Trophoblast cell (in vitro differentiated cells and primary cell): ENCODE measurements around the gene GSTA5.

Experiments
- DNase-seq, 2 donors: peaks; one replicate each; pipeline ENCODE4 v3.0.0-alpha.2; 2016
- H2AFZ ChIP-seq: 2 replicates; pipeline ENCODE4 v1.6.1; 2013; ENCODE audit warnings: low read length, moderate library complexity, mild to moderate bottlenecking; ENCODE audit not compliant: insufficient read depth, poor library complexity
- H2AK5ac ChIP-seq: 2 replicates; pipeline ENCODE4 v1.6.1; 2013; ENCODE audit warnings: mild to moderate bottlenecking, low read length
- H2BK120ac ChIP-seq: 2 replicates; pipeline ENCODE4 v1.6.1; 2013; ENCODE audit warnings: low read length, mild to moderate bottlenecking, moderate library complexity; ENCODE audit not compliant: insufficient read depth, poor library complexity
- H2BK12ac ChIP-seq: 2 replicates; pipeline ENCODE4 v1.6.1; 2013; ENCODE audit warnings: mild to moderate bottlenecking, low read length, moderate library complexity
- H2BK5ac ChIP-seq: 2 replicates; pipeline ENCODE4 v1.6.1; 2013; ENCODE audit warnings: low read length, low read depth, moderate library complexity, mild to moderate bottlenecking; ENCODE audit not compliant: poor library complexity
- H3K14ac ChIP-seq: 2 replicates; pipeline ENCODE4 v1.6.1; 2013; ENCODE audit warnings: mild to moderate bottlenecking, low read length
- H3K18ac ChIP-seq: 2 replicates; pipeline ENCODE4 v1.6.1; 2013; ENCODE audit warnings: mild to moderate bottlenecking, low read length
- H3K23ac ChIP-seq: 2 replicates; pipeline ENCODE4 v1.6.1; 2013; ENCODE audit warnings: low read length
- H3K27ac ChIP-seq: 2 replicates; pipeline ENCODE4 v1.5.1; 2013; ENCODE audit warnings: low read depth, mild to moderate bottlenecking, inconsistent platforms, low read length, moderate library complexity
- H3K27me3 ChIP-seq: 2 replicates; pipeline ENCODE4 v1.6.1; 2013; ENCODE audit warnings: inconsistent platforms, mild to moderate bottlenecking, low read length, moderate library complexity; ENCODE audit not compliant: insufficient read depth
- H3K36me3 ChIP-seq, 2 experiments: 1 replicate in 1 of 2; 2 replicates in 1 of 2; pipeline ENCODE4 v1.6.1; 2013; ENCODE audit warnings: low read length in 2 of 2, mild to moderate bottlenecking in 2 of 2, moderate library complexity in 1 of 2; ENCODE audit not compliant: insufficient read depth in 2 of 2, control insufficient read depth in 1 of 2
- H3K4ac ChIP-seq: 2 replicates; pipeline ENCODE4 v1.6.1; 2013; ENCODE audit warnings: low read depth, mild to moderate bottlenecking, low read length, moderate library complexity
- H3K4me1 ChIP-seq, 2 experiments: 1 replicate in 1 of 2; 2 replicates in 1 of 2; pipeline ENCODE4 v1.6.1; 2013; ENCODE audit warnings: low read length in 2 of 2, mild to moderate bottlenecking in 2 of 2, moderate library complexity in 1 of 2; ENCODE audit not compliant: insufficient read depth in 2 of 2, control insufficient read depth in 1 of 2
- H3K4me2 ChIP-seq: 2 replicates; pipeline ENCODE4 v1.6.1; 2013; ENCODE audit warnings: inconsistent platforms, mild to moderate bottlenecking, low read length, moderate library complexity
- H3K4me3 ChIP-seq: 2 replicates; pipeline ENCODE4 v1.5.1; 2013; ENCODE audit warnings: mild to moderate bottlenecking, low read depth, low read length, inconsistent platforms
- H3K79me1 ChIP-seq: one replicate; pipeline ENCODE4 v1.6.1; 2013; ENCODE audit warnings: low read length
- H3K79me2 ChIP-seq: 2 replicates; pipeline ENCODE4 v1.6.1; 2013; ENCODE audit warnings: low read length, mild to moderate bottlenecking; ENCODE audit not compliant: control insufficient read depth, insufficient read depth, poor library complexity
- H3K9ac ChIP-seq: 2 replicates; pipeline ENCODE4 v1.6.1; 2013; ENCODE audit warnings: mild to moderate bottlenecking, low read length
- H3K9me3 ChIP-seq: 2 replicates; pipeline ENCODE4 v1.6.1; 2013; ENCODE audit warnings: low read depth, mild to moderate bottlenecking, control low read depth, inconsistent platforms, low read length; ENCODE audit not compliant: insufficient read depth
- H4K12ac ChIP-seq: 2 replicates; pipeline ENCODE4 v1.6.1; 2013; ENCODE audit warnings: low read depth, mild to moderate bottlenecking, low read length, moderate library complexity
- H4K8ac ChIP-seq: 2 replicates; pipeline ENCODE4 v1.6.1; 2013; ENCODE audit warnings: low read depth, mild to moderate bottlenecking, low read length, moderate library complexity
- H4K91ac ChIP-seq: one replicate; pipeline ENCODE4 v1.6.1; 2013; ENCODE audit warnings: low read depth, mild to moderate bottlenecking, low read length, moderate library complexity
- WGBS: extraction: QIAGEN DNeasy Blood & Tissue Kit; methylation state at CpG from one replicate; pipeline ENCODE4 v1.1.7; 2013; ENCODE audit warnings: missing lambda C conversion rate; ENCODE audit not compliant: insufficient read length, insufficient coverage; ENCODE audit errors: extremely low coverage; 5-methylcytosine and 5-hydroxymethylcytosine counted together

The GSTA5 gene

DNA sequence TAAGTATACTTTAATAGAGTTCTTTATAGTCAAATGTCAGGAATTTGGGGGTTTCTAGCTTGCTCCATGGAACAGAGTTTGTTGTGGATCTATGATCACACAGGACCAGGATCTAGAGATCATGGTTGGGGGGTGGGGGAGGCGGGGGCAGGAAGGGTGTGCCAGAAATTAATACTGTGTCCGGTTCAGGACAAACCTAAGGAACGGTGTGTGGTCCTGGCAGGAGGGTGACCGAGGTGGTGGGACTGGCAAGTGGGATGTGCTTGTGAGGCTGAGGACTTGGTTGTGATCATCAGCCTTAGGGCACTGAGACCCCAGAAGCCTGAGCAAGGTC is 41.0 kb upstream of the GSTA5 start:
- Histone ChIP-seq H4K91ac (no peak overlapping the region), H3K23ac (no peak overlapping the region), H3K36me3 (no peaks in the 10 kb centered on the region), H3K14ac (no peak overlapping the region), H2AK5ac (peak overlapping the region; percentile 82), H3K4me1 (peaks cover 0 to 2% of the 10 kb centered on the region in 2 experiments), H3K27ac (no peak overlapping the region), H2BK12ac (no peak overlapping the region), H3K18ac (no peak overlapping the region), H2BK120ac (no peak overlapping the region), H3K79me1 (peaks cover 2% of the 10 kb centered on the region), H3K9ac (no peak overlapping the region), H3K9me3 (no peaks in the 10 kb centered on the region), H3K27me3 (no peaks in the 10 kb centered on the region), H3K4ac (no peak overlapping the region), H3K79me2 (no peaks in the 10 kb centered on the region), H3K4me2 (no peak overlapping the region), H2BK5ac (no peak overlapping the region), H4K12ac (no peak overlapping the region), H2AFZ (no peak overlapping the region), H4K8ac (no peak overlapping the region), H3K4me3 (no peak overlapping the region)
- DNase-seq = no peak
- no CpG with 5 or more reads among the region's 4 CpGs for WGBS

DNA sequence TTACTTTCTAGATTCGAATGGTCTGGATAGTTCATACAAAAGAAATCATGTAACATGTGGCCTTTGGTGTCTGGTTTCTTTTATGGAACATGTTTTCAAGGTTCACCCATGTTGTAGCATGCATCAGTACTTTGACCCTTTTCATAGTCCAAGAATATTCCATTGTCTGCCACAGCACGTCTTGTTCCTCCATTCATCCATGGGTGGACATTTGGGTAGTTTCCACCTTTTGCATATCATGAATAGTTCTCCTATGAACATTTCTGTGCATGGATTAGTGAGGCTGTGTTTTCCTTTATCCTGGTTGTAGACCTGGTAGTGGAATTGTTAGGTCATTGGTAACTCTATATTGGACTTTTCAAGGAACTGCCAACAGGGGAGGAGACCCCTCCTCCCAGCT is 37.2 kb upstream of the GSTA5 start:
- Histone ChIP-seq H3K9ac (no peak overlapping the region), H3K23ac (no peak overlapping the region), H3K14ac (no peak overlapping the region), H3K4me2 (no peak overlapping the region), H3K4ac (no peak overlapping the region), H3K4me1 (peaks cover 0 to 2% of the 10 kb centered on the region in 2 experiments), H4K91ac (no peak overlapping the region), H3K79me2 (no peaks in the 10 kb centered on the region), H3K79me1 (peaks cover 2% of the 10 kb centered on the region), H2BK5ac (no peak overlapping the region), H3K4me3 (no peak overlapping the region), H4K12ac (no peak overlapping the region), H3K27ac (no peak overlapping the region), H3K36me3 (no peaks in the 10 kb centered on the region), H3K18ac (no peak overlapping the region), H3K9me3 (no peaks in the 10 kb centered on the region), H3K27me3 (no peaks in the 10 kb centered on the region), H4K8ac (no peak overlapping the region), H2AK5ac (no peak overlapping the region), H2AFZ (no peak overlapping the region), H2BK120ac (no peak overlapping the region), H2BK12ac (no peak overlapping the region)
- DNase-seq = peak in 1 of 2 donors; percentile 44
- no CpG with 5 or more reads among the region's 2 CpGs for WGBS

DNA sequence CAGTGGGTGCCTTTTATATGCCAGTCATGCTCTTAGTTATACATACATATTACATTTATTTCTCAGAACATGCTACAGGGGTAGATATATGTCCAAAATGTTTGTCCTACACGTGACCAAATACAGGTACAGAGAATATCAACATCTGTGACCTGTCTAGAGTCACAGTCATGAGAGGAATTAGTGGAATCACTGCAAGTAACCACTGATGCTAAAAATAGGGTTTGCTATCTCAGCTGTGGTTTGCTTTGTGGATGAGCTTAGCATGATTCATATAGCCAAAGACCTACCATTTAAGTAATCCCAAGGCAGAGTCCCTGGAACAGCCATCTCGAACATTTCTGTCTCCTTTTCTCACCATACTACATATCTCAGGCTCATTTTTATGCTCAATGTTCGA is 36.6 kb upstream of the GSTA5 start:
- H2BK12ac ChIP-seq = no peak overlapping the region
- no CpG with 5 or more reads among the region's 3 CpGs for WGBS

GRCh38 chr6:52876056-52876787 is 35.6 kb upstream of the GSTA5 start:
- no peak overlapping the region for H3K14ac ChIP-seq
- H3K36me3 ChIP-seq = no peaks in the 10 kb centered on the region
- DNase-seq = peak in 1 of 2 donors; percentile 43
- H3K27me3 ChIP-seq = no peaks in the 10 kb centered on the region
- no peaks in the 10 kb centered on the region for H3K4me1 ChIP-seq
- H3K23ac ChIP-seq = no peak overlapping the region
- no peak overlapping the region for H4K91ac ChIP-seq
- no peaks in the 10 kb centered on the region for H3K79me2 ChIP-seq
- H2BK120ac ChIP-seq = no peak overlapping the region
- no peak overlapping the region for H4K8ac ChIP-seq
- H2AFZ ChIP-seq = no peak overlapping the region
- no peaks in the 10 kb centered on the region for H3K79me1 ChIP-seq
- H3K9me3 ChIP-seq = no peaks in the 10 kb centered on the region
- no peak overlapping the region for H2BK12ac ChIP-seq
- no peak overlapping the region for H3K18ac ChIP-seq
- H2AK5ac ChIP-seq = no peak overlapping the region
- no peak overlapping the region for H3K4ac ChIP-seq
- no peak overlapping the region for H3K4me2 ChIP-seq
- no CpG with 5 or more reads among the region's 7 CpGs for WGBS
- H3K9ac ChIP-seq = no peak overlapping the region
- H4K12ac ChIP-seq = no peak overlapping the region
- H3K27ac ChIP-seq = no peak overlapping the region
- H3K4me3 ChIP-seq = no peak overlapping the region
- H2BK5ac ChIP-seq = no peak overlapping the region

More for the DNA sequence above, 36.6 kb upstream of the GSTA5 start:
- no peak overlapping the region for H3K18ac ChIP-seq
- no peaks in the 10 kb centered on the region for H3K9me3 ChIP-seq
- H3K4me3 ChIP-seq = no peak overlapping the region
- no peak overlapping the region for H3K4ac ChIP-seq
- no peak overlapping the region for H2BK5ac ChIP-seq
- no peak overlapping the region for H4K8ac ChIP-seq
- H4K12ac ChIP-seq = no peak overlapping the region
- H3K14ac ChIP-seq = no peak overlapping the region
- H3K79me2 ChIP-seq = no peaks in the 10 kb centered on the region
- H4K91ac ChIP-seq = no peak overlapping the region
- no peak overlapping the region for H2AFZ ChIP-seq
- no peak overlapping the region for H3K23ac ChIP-seq
- no peak overlapping the region for H3K4me2 ChIP-seq
- no peak overlapping the region for H2BK120ac ChIP-seq
- peaks cover 0 to 2% of the 10 kb centered on the region in 2 experiments for H3K4me1 ChIP-seq
- DNase-seq = peak in 1 of 2 donors; percentile 67
- H3K27ac ChIP-seq = no peak overlapping the region
- peaks cover 1% of the 10 kb centered on the region for H3K79me1 ChIP-seq
- no peaks in the 10 kb centered on the region for H3K27me3 ChIP-seq
- no peak overlapping the region for H2AK5ac ChIP-seq
- no peak overlapping the region for H3K9ac ChIP-seq
- H3K36me3 ChIP-seq = no peaks in the 10 kb centered on the region
